ENCODE results near the gene GNAO1. TPM values are rescaled to one million over a fixed set of nuclear protein-coding genes. Genes with fewer than 3 reads are reported as not detected.

Gene GNAO1
- total and polyA plus RNA-seq, 2 donors (not counting 1 experiment from before 2014, with no cell fraction given) = 0.13 to 5.1 TPM

DNA sequence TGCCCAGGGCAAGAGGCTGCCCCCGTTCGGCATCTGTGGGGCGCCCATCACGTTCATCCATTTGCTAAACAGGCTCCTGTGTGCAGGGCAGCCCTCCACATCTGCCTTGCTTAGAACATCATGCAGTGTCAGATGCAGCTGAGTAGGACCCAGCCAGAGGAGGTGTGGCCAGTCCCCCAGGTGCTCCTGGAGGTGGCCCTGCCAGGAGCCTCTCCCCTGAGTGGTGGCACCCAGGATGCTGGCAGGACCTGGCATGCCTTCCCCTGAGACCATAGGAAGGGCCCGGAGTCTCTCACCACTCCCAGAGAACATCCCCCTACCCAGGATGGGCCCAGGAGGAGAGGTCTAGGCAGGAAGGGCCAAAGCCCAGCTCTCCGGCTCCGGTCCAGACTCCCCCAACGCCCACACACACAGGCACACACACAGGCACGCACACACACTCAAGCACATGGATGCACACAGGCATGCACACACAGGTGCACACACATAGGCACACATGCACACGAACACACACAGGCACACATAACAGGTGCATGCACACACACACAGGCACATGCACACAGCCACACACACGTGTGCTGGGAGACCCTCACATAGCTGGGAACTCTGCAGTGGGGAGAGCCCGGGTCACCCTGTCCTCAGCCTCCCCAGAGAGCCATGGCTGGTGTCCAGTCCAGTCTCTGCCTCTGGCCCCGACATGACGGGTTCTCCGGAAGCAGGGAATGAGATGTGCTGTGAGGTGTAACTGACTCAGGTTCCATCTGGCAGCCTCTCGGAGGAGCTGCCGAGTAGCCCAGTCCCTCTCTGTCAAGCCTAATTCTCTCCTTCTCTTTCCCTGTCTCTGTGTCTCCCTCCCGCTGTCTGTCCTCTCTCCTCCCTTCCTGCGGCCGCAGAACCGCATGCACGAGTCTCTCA lies 159.5 kb downstream of the GNAO1 start:
- CTCF ChIA-PET = no interaction called here
- no peak for ATAC-seq (ENCODE audit: low read depth)

DNA sequence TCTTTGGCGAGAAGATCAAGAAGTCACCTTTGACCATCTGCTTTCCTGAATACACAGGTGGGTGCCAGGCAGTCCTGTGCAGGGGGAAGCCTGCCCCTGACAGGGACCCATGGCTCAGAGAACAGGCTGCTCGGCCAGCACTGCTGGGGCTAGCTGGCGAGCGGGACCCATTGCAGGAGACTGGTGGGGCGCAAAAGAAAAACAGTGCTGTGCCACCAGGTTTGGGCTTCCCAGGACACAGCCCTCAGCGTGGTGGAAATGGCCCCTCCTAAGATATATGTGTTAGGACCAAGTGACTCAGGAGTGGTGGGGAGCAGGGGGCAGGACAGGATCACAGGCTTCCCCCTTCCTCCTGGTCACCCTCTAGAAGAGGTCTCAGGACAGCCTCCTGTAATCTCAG lies 160.2 kb downstream of the GNAO1 start:
- H3K27me3 ChIP-seq (replicated peaks in 1 of 4; ENCODE audit: control extremely low read depth in 1 of 4, control insufficient read depth in 3 of 4, insufficient read depth in 4 of 4, low read length in 3 of 4) = no peaks in the 10 kb centered on the region
- no peak overlapping the region for H2AFZ ChIP-seq (ENCODE audit: insufficient read depth, low read depth, low read length, poor library complexity, severe bottlenecking)
- ChIA-PET CTCF (no interaction called here), POLR2A (no interaction called here)
- no peaks in the 10 kb centered on the region for H4K20me1 ChIP-seq (ENCODE audit: control insufficient read depth, insufficient read depth, low read length, poor library complexity, severe bottlenecking)
- H3K79me2 ChIP-seq (ENCODE audit: control insufficient read depth, insufficient read depth, low read length) = no peaks in the 10 kb centered on the region
- DNase-seq = no peak
- Mint-ChIP-seq H3K27ac (no peak overlapping the region), H3K4me1 (peaks cover 5% of the 10 kb centered on the region), H3K27me3 (peaks cover 7% of the 10 kb centered on the region), H3K9me3 (ENCODE audit: insufficient read depth) (no peaks in the 10 kb centered on the region), H3K4me3 (no peak overlapping the region)
- no peak overlapping the region for H3K4me2 ChIP-seq (replicated peaks; ENCODE audit: low read depth, low read length, poor library complexity, severe bottlenecking)
- peaks cover 4 to 6% of the 10 kb centered on the region in 2 donors for H3K4me1 ChIP-seq (ENCODE audit: control insufficient read depth in 2 of 2, insufficient read depth in 2 of 2, low read length in 2 of 2)
- H3K4me3 ChIP-seq (ENCODE audit: control extremely low read depth in 1 of 5, extremely low read depth in 1 of 5, insufficient read depth in 1 of 5, low read depth in 2 of 5, low read length in 4 of 5) = no peak overlapping the region
- no peak overlapping the region for H3K27ac ChIP-seq (ENCODE audit: low read length in 2 of 2)
- H3K9me3 ChIP-seq (ENCODE audit: control extremely low read depth in 1 of 3, control insufficient read depth in 2 of 3, insufficient read depth in 1 of 3, low read length in 2 of 3) = no peaks in the 10 kb centered on the region
- 86% methylated on average over 6 of the region's 6 CpGs for WGBS (ENCODE audit: insufficient coverage)
- no peaks in the 10 kb centered on the region for H3K36me3 ChIP-seq (replicated peaks in 1 of 2; ENCODE audit: control extremely low read depth in 1 of 2, control insufficient read depth in 1 of 2, extremely low read depth in 1 of 2, insufficient read depth in 2 of 2, low read length in 1 of 2)
- intact Hi-C loops (cut with micrococcal nuclease) = no loop called here
- H3K9ac ChIP-seq (ENCODE audit: low read length) = no peak overlapping the region
- ATAC-seq (ENCODE audit: low read depth) = no peak
- TF ChIP-seq EZH2 (IDR thresholded peaks at IDR 0.05; ENCODE audit: borderline replicate concordance, insufficient read depth, low read depth, low read length, poor library complexity, severe bottlenecking) = no peak
- TF ChIP-seq, protein P1, sequence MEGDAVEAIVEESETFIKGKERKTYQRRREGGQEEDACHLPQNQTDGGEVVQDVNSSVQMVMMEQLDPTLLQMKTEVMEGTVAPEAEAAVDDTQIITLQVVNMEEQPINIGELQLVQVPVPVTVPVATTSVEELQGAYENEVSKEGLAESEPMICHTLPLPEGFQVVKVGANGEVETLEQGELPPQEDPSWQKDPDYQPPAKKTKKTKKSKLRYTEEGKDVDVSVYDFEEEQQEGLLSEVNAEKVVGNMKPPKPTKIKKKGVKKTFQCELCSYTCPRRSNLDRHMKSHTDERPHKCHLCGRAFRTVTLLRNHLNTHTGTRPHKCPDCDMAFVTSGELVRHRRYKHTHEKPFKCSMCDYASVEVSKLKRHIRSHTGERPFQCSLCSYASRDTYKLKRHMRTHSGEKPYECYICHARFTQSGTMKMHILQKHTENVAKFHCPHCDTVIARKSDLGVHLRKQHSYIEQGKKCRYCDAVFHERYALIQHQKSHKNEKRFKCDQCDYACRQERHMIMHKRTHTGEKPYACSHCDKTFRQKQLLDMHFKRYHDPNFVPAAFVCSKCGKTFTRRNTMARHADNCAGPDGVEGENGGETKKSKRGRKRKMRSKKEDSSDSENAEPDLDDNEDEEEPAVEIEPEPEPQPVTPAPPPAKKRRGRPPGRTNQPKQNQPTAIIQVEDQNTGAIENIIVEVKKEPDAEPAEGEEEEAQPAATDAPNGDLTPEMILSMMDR (IDR thresholded peaks at IDR 0.05) = no peak

More for the DNA sequence above, 159.5 kb downstream of the GNAO1 start:
- Mint-ChIP-seq H3K27me3 (peaks cover 7% of the 10 kb centered on the region), H3K4me3 (no peak overlapping the region), H3K27ac (no peak overlapping the region), H3K4me1 (no peaks in the 10 kb centered on the region), H3K9me3 (ENCODE audit: insufficient read depth) (no peaks in the 10 kb centered on the region)
- no peak overlapping the region for H3K9ac ChIP-seq (ENCODE audit: low read length)
- 92% methylated on average over 21 of the region's 22 CpGs for WGBS (ENCODE audit: insufficient coverage)
- no peak overlapping the region for H3K4me2 ChIP-seq (replicated peaks; ENCODE audit: low read depth, low read length, poor library complexity, severe bottlenecking)
- no peaks in the 10 kb centered on the region for H4K20me1 ChIP-seq (ENCODE audit: control insufficient read depth, insufficient read depth, low read length, poor library complexity, severe bottlenecking)
- no peak overlapping the region for H2AFZ ChIP-seq (ENCODE audit: insufficient read depth, low read depth, low read length, poor library complexity, severe bottlenecking)
- no peaks in the 10 kb centered on the region for H3K79me2 ChIP-seq (ENCODE audit: control insufficient read depth, insufficient read depth, low read length)
- H3K9me3 ChIP-seq (ENCODE audit: control extremely low read depth in 1 of 3, control insufficient read depth in 2 of 3, insufficient read depth in 1 of 3, low read length in 2 of 3) = no peaks in the 10 kb centered on the region
- no peak overlapping the region for H3K27ac ChIP-seq (ENCODE audit: low read length in 2 of 2)
- H3K4me1 ChIP-seq (ENCODE audit: control insufficient read depth in 2 of 2, insufficient read depth in 2 of 2, low read length in 2 of 2) = no peaks in the 10 kb centered on the region
- H3K27me3 ChIP-seq (replicated peaks in 1 of 4; ENCODE audit: control extremely low read depth in 1 of 4, control insufficient read depth in 3 of 4, insufficient read depth in 4 of 4, low read length in 3 of 4) = no peaks in the 10 kb centered on the region
- no peak for DNase-seq
- POLR2A ChIA-PET = no interaction called here
- no peak overlapping the region for H3K4me3 ChIP-seq (ENCODE audit: control extremely low read depth in 1 of 5, extremely low read depth in 1 of 5, insufficient read depth in 1 of 5, low read depth in 2 of 5, low read length in 4 of 5)
- no peak for TF ChIP-seq EZH2 (IDR thresholded peaks at IDR 0.05; ENCODE audit: borderline replicate concordance, insufficient read depth, low read depth, low read length, poor library complexity, severe bottlenecking)
- TF ChIP-seq, protein P1 (IDR thresholded peaks at IDR 0.05) = no peak
- no peaks in the 10 kb centered on the region for H3K36me3 ChIP-seq (replicated peaks in 1 of 2; ENCODE audit: control extremely low read depth in 1 of 2, control insufficient read depth in 1 of 2, extremely low read depth in 1 of 2, insufficient read depth in 2 of 2, low read length in 1 of 2)
- intact Hi-C loops (cut with micrococcal nuclease) = no loop called here

All from B cell (primary cell).